AG04450 (cell line): ENCODE data around the gene CDK4. TPM values are rescaled to one million over a fixed set of nuclear protein-coding genes. Genes with fewer than 3 reads are reported as not detected.

Source experiments
- CTCF ChIA-PET: fragments of 300-600, 350-600 bp; formaldehyde crosslinking; extraction: SDS; loops from one replicate; lab custom pipeline; 2022; ENCODE audit warnings: antibody characterized with exemption, inconsistent platforms; lab: Charles Lee
- POLR2A ChIA-PET: fragments of 350-600 bp; formaldehyde crosslinking; extraction: SDS; loops from one replicate; lab custom pipeline; 2021; ENCODE audit warnings: antibody characterized with exemption, inconsistent platforms; lab: Yijun Ruan, JAX
- DNase-seq: peaks from one replicate; pipeline ENCODE4 v3.0.0-alpha.2; 2011; ENCODE audit warnings: low read depth, low spot score
- H3K27ac ChIP-seq: one replicate; pipeline ENCODE4 v1.5.1; 2012; ENCODE audit warnings: low read depth, low read length, control low read depth
- H3K27me3 ChIP-seq: one replicate; pipeline ENCODE4 v1.6.0; 2012; ENCODE audit warnings: low read length; ENCODE audit not compliant: control insufficient read depth, insufficient read depth
- H3K4me3 ChIP-seq: 2 replicates; pipeline ENCODE4 v1.5.1; 2011; ENCODE audit warnings: mild to moderate bottlenecking, low read depth, low read length, control low read depth
- H3K9me3 ChIP-seq: 2 replicates; pipeline ENCODE4 v1.5.1; 2012; ENCODE audit warnings: low read length; ENCODE audit not compliant: control insufficient read depth, insufficient read depth
- CTCF ChIP-seq: IDR thresholded peaks from 2 replicates; pipeline ENCODE4 v1.5.1; 2011; ENCODE audit warnings: low read depth, low read length, control low read depth, inconsistent platforms
- polyA plus RNA-seq: library from polyadenylated mRNA; depleted of rRNA; stranded (reverse); fragments of >200 nt; gene quantifications from 2 replicates; pipeline ENCODE4 v1.2.3, GENCODE V29; 2011; rRNA removed

CDK4 gene
- polyA plus RNA-seq, 1 experiment = 251 TPM

- CTCF ChIA-PET = interaction anchor here (2.7 kb wide), 1 partner anchor 14 kb away, joined by 15 read pairs; no protein-coding TSS in a partner anchor
- no peak for TF ChIP-seq CTCF
- no peak overlapping the region for H3K27ac ChIP-seq
- H3K4me3 ChIP-seq = no peak overlapping the region
- DNase-seq = no peak
- H3K9me3 ChIP-seq = no peaks in the 10 kb centered on the region
- POLR2A ChIA-PET = no interaction called here
- no peaks in the 10 kb centered on the region for H3K27me3 ChIP-seq
Observed at GRCh38 chr12:57712701-57713100, 39.4 kb downstream of the CDK4 start.

- CTCF ChIA-PET = interaction anchor here (0.5 kb wide), 1 partner anchor 347 kb away, joined by 5 read pairs; no protein-coding TSS in a partner anchor
- H3K4me3 ChIP-seq = no peak overlapping the region
- H3K27ac ChIP-seq = no peak overlapping the region
- no peaks in the 10 kb centered on the region for H3K9me3 ChIP-seq
- no peaks in the 10 kb centered on the region for H3K27me3 ChIP-seq
- DNase-seq = no peak
- POLR2A ChIA-PET = no interaction called here
- no peak for TF ChIP-seq CTCF
Observed at GRCh38 chr12:57708296-57708695, 43.8 kb downstream of the CDK4 start.

GRCh38 chr12:57707250-57707649, 44.9 kb downstream of the CDK4 start:
- CTCF ChIA-PET = no interaction called here

GRCh38 chr12:57700317-57700716, 51.8 kb downstream of the CDK4 start:
- Histone ChIP-seq H3K27me3 (no peaks in the 10 kb centered on the region), H3K27ac (no peak overlapping the region), H3K4me3 (no peak overlapping the region), H3K9me3 (no peaks in the 10 kb centered on the region)
- POLR2A ChIA-PET = interaction anchor here (0.7 kb wide), 1 partner anchor 26 kb away, joined by 13 read pairs; no protein-coding TSS in a partner anchor
- no peak for DNase-seq
- TF ChIP-seq CTCF = no peak
- CTCF ChIA-PET = interaction anchor here (0.6 kb wide), 1 partner anchor 27 kb away, joined by 3 read pairs; no protein-coding TSS in a partner anchor

More at GRCh38 chr12:57707250-57707649, 44.9 kb downstream of the CDK4 start:
- Histone ChIP-seq H3K9me3 (no peaks in the 10 kb centered on the region), H3K27ac (no peak overlapping the region), H3K4me3 (no peak overlapping the region), H3K27me3 (no peaks in the 10 kb centered on the region)
- POLR2A ChIA-PET = no interaction called here
- no peak for DNase-seq
- TF ChIP-seq CTCF = no peak

GRCh38 chr12:57698414-57698813, 53.7 kb downstream of the CDK4 start:
- no peak for TF ChIP-seq CTCF
- CTCF ChIA-PET = no interaction called here
- POLR2A ChIA-PET = no interaction called here

More at GRCh38 chr12:57698414-57698813, 53.7 kb downstream of the CDK4 start:
- Histone ChIP-seq H3K4me3 (no peak overlapping the region), H3K9me3 (no peaks in the 10 kb centered on the region), H3K27me3 (no peaks in the 10 kb centered on the region), H3K27ac (no peak overlapping the region)
- DNase-seq = no peak

Other genes with a start within 250 kb of the CDK4 start
- gene DDIT3, start 231.8 kb downstream of the CDK4 start, polyA plus RNA-seq = 64.9 and 69.0 TPM in 2 replicates
- gene MBD6, start 229.5 kb downstream of the CDK4 start, polyA plus RNA-seq = 3.3 and 4.9 TPM in 2 replicates
- 146 and 160 TPM in 2 replicates for gene DCTN2, start 205.1 kb downstream of the CDK4 start, polyA plus RNA-seq
- gene KIF5A, start 202.3 kb downstream of the CDK4 start, polyA plus RNA-seq = 0.38 and 0.45 TPM in 2 replicates
- 29.7 and 33.1 TPM in 2 replicates for gene PIP4K2C, start 161.1 kb downstream of the CDK4 start, polyA plus RNA-seq
- gene DTX3, start 147.5 kb downstream of the CDK4 start, polyA plus RNA-seq = 24.8 and 32.0 TPM in 2 replicates
- 23.4 and 26.0 TPM in 2 replicates for gene ARHGEF25, start 140.9 kb downstream of the CDK4 start, polyA plus RNA-seq
- 1.8 and 2.5 TPM in 2 replicates for gene B4GALNT1, start 119.1 kb downstream of the CDK4 start, polyA plus RNA-seq
- gene OS9, start 58.2 kb downstream of the CDK4 start, polyA plus RNA-seq = 309 and 310 TPM in 2 replicates
- gene AGAP2, start 13.6 kb downstream of the CDK4 start, polyA plus RNA-seq = 0.02 and 0.06 TPM in 2 replicates
- 32.7 and 45.9 TPM in 2 replicates for gene TSPAN31, start 7.3 kb downstream of the CDK4 start, polyA plus RNA-seq
- 3.6 and 3.7 TPM in 2 replicates for gene MARCHF9, start 2.8 kb upstream of the CDK4 start, polyA plus RNA-seq
- 0.22 and 0.29 TPM in 2 replicates for gene CYP27B1, start 14.8 kb upstream of the CDK4 start, polyA plus RNA-seq
- gene METTL1, start 19.8 kb upstream of the CDK4 start, polyA plus RNA-seq = 20.1 and 23.5 TPM in 2 replicates
- 6.8 and 7.6 TPM in 2 replicates for gene EEF1AKMT3, start 20.3 kb upstream of the CDK4 start, polyA plus RNA-seq
- gene TSFM, start 30.5 kb upstream of the CDK4 start, polyA plus RNA-seq = 22.3 and 22.8 TPM in 2 replicates
- gene AVIL, start 66.4 kb upstream of the CDK4 start, polyA plus RNA-seq = 3.5 and 4.7 TPM in 2 replicates
- 292 and 305 TPM in 2 replicates for gene CTDSP2, start 94.4 kb upstream of the CDK4 start, polyA plus RNA-seq
- 8.8 and 13.1 TPM in 2 replicates for gene ATP23, start 189.3 kb upstream of the CDK4 start, polyA plus RNA-seq